HEK293 (cell line): ENCODE results near the gene EEF1AKMT1.
A peak's percentile ranks its signal among the peaks of the same experiment; 100 is the strongest.

Source experiments
- CTCF ChIA-PET: fragments of 350-600 bp; formaldehyde crosslinking; extraction: SDS; loops from one replicate; lab custom pipeline; 2021; ENCODE audit warnings: antibody characterized with exemption; lab: Yijun Ruan, JAX
- POLR2A ChIA-PET: fragments of 300-600 bp; formaldehyde crosslinking; extraction: SDS; loops from one replicate; lab custom pipeline; 2020; ENCODE audit warnings: antibody characterized with exemption, inconsistent platforms; lab: Yijun Ruan, JAX
- H3K27ac ChIP-seq: fragments of 200-500 bp; sonication (Bioruptor generic); 2 replicates; pipeline ENCODE4 v1.5.1; 2014; ENCODE audit warnings: low read depth, low read length, control low read depth, inconsistent platforms; ENCODE audit errors: extremely low read depth
- H3K36me3 ChIP-seq, 2 experiments: fragments of 200-500 bp in 1 of 2; sonication (Bioruptor generic) in 1 of 2; 1 replicate in 1 of 2; 2 replicates in 1 of 2; pipeline ENCODE4 v1.5.1; 2014 to 2017; ENCODE audit warnings: inconsistent platforms in 2 of 2, low read length in 2 of 2; ENCODE audit not compliant: control insufficient read depth in 2 of 2, insufficient read depth in 1 of 2
- H3K4me1 ChIP-seq: fragments of 200-500 bp; sonication (Bioruptor generic); 2 replicates; pipeline ENCODE4 v1.5.1; 2014; ENCODE audit warnings: mild to moderate bottlenecking, low read length, inconsistent platforms; ENCODE audit not compliant: control insufficient read depth, insufficient read depth
- H3K4me3 ChIP-seq: 2 replicates; pipeline ENCODE4 v1.5.1; 2011; ENCODE audit warnings: low read depth, mild to moderate bottlenecking, control low read depth, low read length, moderate library complexity
- H3K9me3 ChIP-seq: fragments of 200-500 bp; sonication (Bioruptor generic); 2 replicates; pipeline ENCODE4 v1.5.1; 2014; ENCODE audit warnings: low read depth, low read length, inconsistent platforms; ENCODE audit not compliant: control insufficient read depth, insufficient read depth
- EGR2 ChIP-seq: fragments of 450-650 bp; formaldehyde crosslinking; IDR thresholded peaks from 2 replicates; pipeline ENCODE4 v1.5.1; 2016; ENCODE audit warnings: low read depth, missing biosample characterization, missing genetic modification characterization
- GLI4 ChIP-seq: fragments of 450-650 bp; formaldehyde crosslinking; IDR thresholded peaks from 2 replicates; pipeline ENCODE4 v1.5.1; 2016; ENCODE audit warnings: missing biosample characterization, missing genetic modification characterization
- IKZF3 ChIP-seq: fragments of 450-650 bp; IDR thresholded peaks from 2 replicates; pipeline ENCODE4 v1.5.0; 2018; ENCODE audit warnings: missing biosample characterization, mild to moderate bottlenecking, missing genetic modification characterization, moderate library complexity
- KLF17 ChIP-seq: fragments of 450-650 bp; formaldehyde crosslinking; IDR thresholded peaks from 2 replicates; pipeline ENCODE4 v1.5.1; 2016; ENCODE audit warnings: missing biosample characterization, missing genetic modification characterization
- MEIS1 ChIP-seq: sonication (generic); formaldehyde crosslinking; IDR thresholded peaks from 2 replicates; pipeline ENCODE4 v1.8.1; 2022; ENCODE audit warnings: missing genetic modification reagents, mild to moderate bottlenecking, borderline replicate concordance
- RBAK ChIP-seq: fragments of 450-650 bp; formaldehyde crosslinking; IDR thresholded peaks from 2 replicates; pipeline ENCODE4 v1.5.1; 2016; ENCODE audit warnings: missing biosample characterization, missing genetic modification characterization
- SCRT2 ChIP-seq: fragments of 450-650 bp; formaldehyde crosslinking; IDR thresholded peaks from 2 replicates; pipeline ENCODE4 v1.5.1; 2016; ENCODE audit warnings: missing biosample characterization, missing genetic modification characterization
- ZBTB11 ChIP-seq: fragments of 450-650 bp; formaldehyde crosslinking; conservative IDR thresholded peaks from 2 replicates; pipeline ENCODE4 v1.5.1; 2016; ENCODE audit warnings: low read depth, missing biosample characterization, missing genetic modification characterization
- ZBTB6 ChIP-seq: fragments of 450-650 bp; formaldehyde crosslinking; IDR thresholded peaks from 2 replicates; pipeline ENCODE4 v1.5.1; 2017; ENCODE audit warnings: missing biosample characterization, missing genetic modification characterization
- ZFHX2 ChIP-seq: fragments of 450-650 bp; formaldehyde crosslinking; conservative IDR thresholded peaks from 2 replicates; pipeline ENCODE4 v1.5.1; 2016; ENCODE audit warnings: missing biosample characterization, missing genetic modification characterization
- ZIC2 ChIP-seq: fragments of 450-650 bp; formaldehyde crosslinking; IDR thresholded peaks from 2 replicates; pipeline ENCODE4 v1.5.1; 2016; ENCODE audit warnings: missing biosample characterization, missing genetic modification characterization
- ZNF114 ChIP-seq: fragments of 450-650 bp; formaldehyde crosslinking; IDR thresholded peaks from 2 replicates; pipeline ENCODE4 v1.5.0; 2017; ENCODE audit warnings: missing biosample characterization, missing genetic modification characterization
- ZNF214 ChIP-seq: fragments of 450-650 bp; formaldehyde crosslinking; IDR thresholded peaks from 2 replicates; pipeline ENCODE4 v1.5.1; 2017; ENCODE audit warnings: missing biosample characterization, mild to moderate bottlenecking, missing genetic modification characterization, borderline replicate concordance
- ZNF274 ChIP-seq, 2 experiments: fragments of 200-500 bp in 1 of 2; fragments of 450-650 bp in 1 of 2; sonication (Bioruptor generic) in 1 of 2; formaldehyde crosslinking in 1 of 2; IDR thresholded peaks; 2 replicates each; pipeline versions ENCODE4 v1.5.1 to v1.6.1; 2014 to 2016; ENCODE audit warnings: borderline replicate concordance in 1 of 2, inconsistent platforms in 1 of 2, low read length in 1 of 2, missing biosample characterization in 1 of 2, missing genetic modification characterization in 1 of 2
- ZNF335 ChIP-seq: fragments of 450-650 bp; formaldehyde crosslinking; conservative IDR thresholded peaks from 2 replicates; pipeline ENCODE4 v1.5.1; 2016; ENCODE audit warnings: missing biosample characterization, missing genetic modification characterization
- ZNF362 ChIP-seq: fragments of 450-650 bp; formaldehyde crosslinking; IDR thresholded peaks from 2 replicates; pipeline ENCODE4 v1.5.1; 2016; ENCODE audit warnings: missing biosample characterization, missing genetic modification characterization
- ZNF37A ChIP-seq: fragments of 450-650 bp; IDR thresholded peaks from 2 replicates; pipeline ENCODE4 v1.5.1; 2018; ENCODE audit warnings: missing biosample characterization, missing genetic modification characterization
- ZNF449 ChIP-seq: fragments of 450-650 bp; formaldehyde crosslinking; IDR thresholded peaks from 2 replicates; pipeline ENCODE4 v1.5.1; 2017; ENCODE audit warnings: missing biosample characterization, mild to moderate bottlenecking, missing genetic modification characterization, moderate library complexity
- ZNF488 ChIP-seq: fragments of 450-650 bp; formaldehyde crosslinking; IDR thresholded peaks from 2 replicates; pipeline ENCODE4 v1.5.1; 2016; ENCODE audit warnings: missing biosample characterization, missing genetic modification characterization
- ZNF571 ChIP-seq: fragments of 450-650 bp; formaldehyde crosslinking; IDR thresholded peaks from 2 replicates; pipeline ENCODE4 v1.5.0; 2017; ENCODE audit warnings: missing biosample characterization, missing genetic modification characterization
- ZNF626 ChIP-seq: fragments of 450-650 bp; sonication (Bioruptor Pico); formaldehyde crosslinking; IDR thresholded peaks from 2 replicates; pipeline ENCODE4 v1.5.1; 2018; ENCODE audit warnings: missing biosample characterization, missing genetic modification characterization, inconsistent platforms
- ZNF664 ChIP-seq: fragments of 450-650 bp; formaldehyde crosslinking; IDR thresholded peaks from 2 replicates; pipeline ENCODE4 v1.5.1; 2016; ENCODE audit warnings: missing biosample characterization, missing genetic modification characterization
- ZNF830 ChIP-seq: fragments of 450-650 bp; IDR thresholded peaks from 2 replicates; pipeline ENCODE4 v1.5.0; 2018; ENCODE audit warnings: missing biosample characterization, missing genetic modification characterization, low read depth, mild to moderate bottlenecking, moderate library complexity
- ZNF843 ChIP-seq: fragments of 450-650 bp; formaldehyde crosslinking; IDR thresholded peaks from 2 replicates; pipeline ENCODE4 v1.5.1; 2016; ENCODE audit warnings: missing biosample characterization, missing genetic modification characterization

The EEF1AKMT1 gene

GRCh38 chr13:20708216-20708615 lies 65.5 kb downstream of the EEF1AKMT1 start (continued):
- TF ChIP-seq ZBTB6 (tag by site-specific recombination), result no peak
- TF ChIP-seq ZNF37A, result no peak

- Histone ChIP-seq H3K27ac (no peak overlapping the region), H3K4me1 (no peaks in the 10 kb centered on the region), H3K9me3 (no peaks in the 10 kb centered on the region), H3K4me3 (no peak overlapping the region), H3K36me3 (no peaks in the 10 kb centered on the region)
- ChIA-PET POLR2A (no interaction called here), CTCF (interaction anchor here (0.7 kb wide), 1 partner anchor 18 kb away, joined by 3 read pairs; no protein-coding TSS in a partner anchor)
- peak; percentile 44; the same call in 1 of the 2 replicates for TF ChIP-seq EGR2 (tag by site-specific recombination)
- no peak for TF ChIP-seq ZNF335 (tag by site-specific recombination)
- TF ChIP-seq ZFHX2 (tag by site-specific recombination), result peak; percentile 56
- no peak for TF ChIP-seq ZNF843 (tag by site-specific recombination)
Observed at GRCh38 chr13:20706661-20707060, 67.1 kb downstream of the EEF1AKMT1 start.

GRCh38 chr13:20704459-20705069 lies 69.2 kb downstream of the EEF1AKMT1 start:
- H3K4me3 ChIP-seq, result no peak overlapping the region
- H3K4me1 ChIP-seq, result peaks cover 5% of the 10 kb centered on the region
- H3K36me3 ChIP-seq, result no peaks in the 10 kb centered on the region
- ChIA-PET POLR2A (no interaction called here), CTCF (interaction anchor here (1.1 kb wide), 1 partner anchor 124 kb away, joined by 5 read pairs; no protein-coding TSS in a partner anchor)
- no peak overlapping the region for H3K27ac ChIP-seq
- H3K9me3 ChIP-seq, result no peaks in the 10 kb centered on the region
- TF ChIP-seq ZBTB11 (tag by site-specific recombination), result no peak
- no peak for TF ChIP-seq ZNF488 (tag by site-specific recombination)
- no peak; the same call in 1 of the 2 replicates for TF ChIP-seq IKZF3 (tag by site-specific recombination)
- TF ChIP-seq GLI4, result no peak
- TF ChIP-seq MEIS1 (CRISPR knock-in tag), result no peak
- TF ChIP-seq ZNF571 (tag by site-specific recombination), result no peak
- TF ChIP-seq ZNF626 (tag by site-specific recombination), result no peak
- TF ChIP-seq ZNF830 (tag by site-specific recombination), result no peak
- no peak for TF ChIP-seq ZNF274 (IDR thresholded peaks at IDR 0.05; ENCODE audit: low read length)
- TF ChIP-seq ZNF274 (tag by site-specific recombination; IDR thresholded peaks at IDR 0.05; ENCODE audit: borderline replicate concordance), result no peak
- no peak for TF ChIP-seq RBAK (tag by site-specific recombination)
- TF ChIP-seq ZNF114 (tag by site-specific recombination), result no peak
- no peak for TF ChIP-seq ZNF449
- peak; percentile 68 for TF ChIP-seq ZIC2 (tag by site-specific recombination)
- no peak for TF ChIP-seq ZNF664 (tag by site-specific recombination)
- TF ChIP-seq ZNF214 (tag by site-specific recombination), result no peak
- no peak for TF ChIP-seq ZNF362
- 0 out of 2 replicates have a peak, but pooled peaks have one; percentile 31 for TF ChIP-seq SCRT2 (tag by site-specific recombination)
- TF ChIP-seq KLF17 (tag by site-specific recombination), result no peak
